WTC11 (cell line): Measurements from ENCODE around the gene SPG11. TPM values are rescaled to one million over a fixed set of nuclear protein-coding genes. Genes with fewer than 3 reads are reported as not detected.

Experiments
- ATAC-seq: fragments of 200-7000 bp; cut with Tn5 transposase; 2 replicates; pipeline ENCODE4 v1.10.0; 2021; ENCODE audit warnings: mild to moderate bottlenecking, moderate library complexity
- CTCF ChIA-PET: fragments of 300-600 bp; sonication (Branson Sonifier 250); formaldehyde crosslinking; loops from one replicate; lab custom pipeline; 2021; ENCODE audit warnings: antibody characterized with exemption; lab: Charles Lee
- POLR2A ChIA-PET: fragments of 350-600 bp; sonication (Branson Sonifier 250); formaldehyde crosslinking; loops from one replicate; lab custom pipeline; 2021; ENCODE audit warnings: antibody characterized with exemption; lab: Charles Lee
- DNase-seq: peaks from one replicate; pipeline ENCODE4 v3.0.0; 2021; ENCODE audit warnings: low spot score
- H3K27ac Mint-ChIP-seq: 2 replicates; pipeline ENCODE4 v1.8.0; 2021; ENCODE audit warnings: mixed read lengths
- H3K27me3 Mint-ChIP-seq: 2 replicates; pipeline ENCODE4 v1.8.0; 2021; ENCODE audit warnings: low read depth, mild to moderate bottlenecking, moderate library complexity, mixed read lengths
- H3K36me3 Mint-ChIP-seq: 2 replicates; pipeline ENCODE4 v1.8.0; 2021; ENCODE audit warnings: mixed read lengths
- H3K4me1 Mint-ChIP-seq: 2 replicates; pipeline ENCODE4 v1.8.0; 2022; ENCODE audit warnings: mixed read lengths
- H3K4me3 Mint-ChIP-seq: 2 replicates; pipeline ENCODE4 v1.8.0; 2021; ENCODE audit warnings: mild to moderate bottlenecking, moderate library complexity, mixed read lengths
- H3K9me3 Mint-ChIP-seq: 2 replicates; pipeline ENCODE4 v1.8.0; 2021; ENCODE audit warnings: mixed read lengths
- ATF1 ChIP-seq: sonication (generic); formaldehyde crosslinking; IDR thresholded peaks from 2 replicates; pipeline ENCODE4 v1.8.1; 2023; ENCODE audit warnings: mild to moderate bottlenecking, moderate library complexity, missing genetic modification reagents
- ESRRA ChIP-seq: sonication (generic); formaldehyde crosslinking; IDR thresholded peaks from 2 replicates; pipeline ENCODE4 v1.8.1; 2022; ENCODE audit warnings: mild to moderate bottlenecking, missing genetic modification reagents, borderline replicate concordance
- IRF1 ChIP-seq: sonication (generic); formaldehyde crosslinking; IDR thresholded peaks from 2 replicates; pipeline ENCODE4 v1.8.0; 2023; ENCODE audit warnings: missing genetic modification reagents
- JUN ChIP-seq: sonication (generic); formaldehyde crosslinking; IDR thresholded peaks from 2 replicates; pipeline ENCODE4 v1.8.0; 2023; ENCODE audit warnings: mild to moderate bottlenecking, missing genetic modification reagents
- MAX ChIP-seq: sonication (generic); formaldehyde crosslinking; IDR thresholded peaks from 2 replicates; pipeline ENCODE4 v1.8.0; 2022; ENCODE audit warnings: mild to moderate bottlenecking, missing genetic modification reagents
- MYBL2 ChIP-seq: sonication (generic); formaldehyde crosslinking; IDR thresholded peaks from 2 replicates; pipeline ENCODE4 v1.8.1; 2023; ENCODE audit warnings: mild to moderate bottlenecking, moderate library complexity, missing genetic modification reagents
- NFATC4 ChIP-seq: fragments of 250-450 bp; sonication (Bioruptor Pico); IDR thresholded peaks from 2 replicates; pipeline ENCODE4 v1.9.0; 2021; ENCODE audit warnings: mild to moderate bottlenecking
- NR2C2 ChIP-seq: sonication (generic); formaldehyde crosslinking; IDR thresholded peaks from 2 replicates; pipeline ENCODE4 v1.8.0; 2022; ENCODE audit warnings: mild to moderate bottlenecking, missing genetic modification reagents
- RORB ChIP-seq: fragments of 250-450 bp; sonication (Bioruptor Pico); IDR thresholded peaks from 2 replicates; pipeline ENCODE4 v1.9.0; 2021; ENCODE audit warnings: mild to moderate bottlenecking
- SMAD4 ChIP-seq: sonication (generic); formaldehyde crosslinking; IDR thresholded peaks from 2 replicates; pipeline ENCODE4 v1.8.0; 2022; ENCODE audit warnings: mild to moderate bottlenecking, missing genetic modification reagents
- ZBTB43 ChIP-seq: sonication (generic); formaldehyde crosslinking; IDR thresholded peaks from 2 replicates; pipeline ENCODE4 v1.8.1; 2023; ENCODE audit warnings: mild to moderate bottlenecking, missing genetic modification reagents
- ZNF263 ChIP-seq: sonication (generic); formaldehyde crosslinking; IDR thresholded peaks from 2 replicates; pipeline ENCODE4 v1.8.1; 2022; ENCODE audit warnings: low read depth, mild to moderate bottlenecking, moderate library complexity, missing genetic modification reagents
- ZNF281 ChIP-seq: sonication (generic); formaldehyde crosslinking; IDR thresholded peaks from 2 replicates; pipeline ENCODE4 v1.8.0; 2023; ENCODE audit warnings: mild to moderate bottlenecking, missing genetic modification reagents
- ZNF396 ChIP-seq: fragments of 250-450 bp; sonication (Bioruptor Pico); IDR thresholded peaks from 2 replicates; pipeline ENCODE4 v1.8.0; 2021; ENCODE audit warnings: mild to moderate bottlenecking, moderate library complexity, borderline replicate concordance
- ZNF416 ChIP-seq: fragments of 250-450 bp; sonication (Bioruptor Pico); IDR thresholded peaks from 2 replicates; pipeline ENCODE4 v1.9.0; 2021; ENCODE audit warnings: mild to moderate bottlenecking, inconsistent platforms
- ZNF512 ChIP-seq: sonication (generic); formaldehyde crosslinking; IDR thresholded peaks from 2 replicates; pipeline ENCODE4 v1.8.1; 2022; ENCODE audit warnings: missing genetic modification reagents, borderline replicate concordance
- total RNA-seq: library from RNA; stranded (reverse); gene quantifications from 3 replicates; pipeline ENCODE4 v1.2.3, GENCODE V29; 2021
- TF ChIP-seq, protein P1 (sequence below): sonication (generic); formaldehyde crosslinking; IDR thresholded peaks from 2 replicates; pipeline ENCODE4 v1.8.0; 2022; ENCODE audit warnings: mild to moderate bottlenecking, missing genetic modification reagents
- TF ChIP-seq, protein P2 (sequence below): sonication (generic); formaldehyde crosslinking; IDR thresholded peaks from 2 replicates; pipeline ENCODE4 v1.8.1; 2023; ENCODE audit warnings: mild to moderate bottlenecking, missing genetic modification reagents, moderate library complexity
- TF ChIP-seq, protein P3 (sequence below): sonication (generic); formaldehyde crosslinking; IDR thresholded peaks from 2 replicates; pipeline ENCODE4 v1.8.0; 2022; ENCODE audit warnings: missing genetic modification reagents

The SPG11 gene
- total RNA-seq, 1 experiment from 2014 or later = 46.4 TPM

DNA sequence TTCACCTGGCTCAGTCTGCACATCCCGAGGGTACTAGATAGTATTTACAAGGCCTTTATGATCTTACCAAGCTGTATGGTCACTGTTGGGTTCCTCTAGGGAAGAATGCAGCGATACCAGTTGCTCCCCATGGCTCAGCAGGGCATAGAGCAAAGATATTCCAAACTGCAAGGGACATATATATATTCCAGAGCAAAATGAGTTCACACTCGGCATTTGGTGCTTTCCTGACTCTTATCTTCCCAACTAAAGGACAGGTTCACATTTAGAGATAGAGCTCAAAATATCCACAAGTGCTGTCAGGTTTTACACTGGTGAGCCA is 3.5 kb upstream of the SPG11 start (continued):
- TF ChIP-seq ZBTB43 (CRISPR knock-in tag) (no peak), ZNF263 (CRISPR knock-in tag) (no peak), MYBL2 (CRISPR knock-in tag) (no peak), RORB (CRISPR knock-in tag) (no peak), NFATC4 (CRISPR knock-in tag) (no peak)
- TF ChIP-seq, all 79 proteins: peak for 0

DNA sequence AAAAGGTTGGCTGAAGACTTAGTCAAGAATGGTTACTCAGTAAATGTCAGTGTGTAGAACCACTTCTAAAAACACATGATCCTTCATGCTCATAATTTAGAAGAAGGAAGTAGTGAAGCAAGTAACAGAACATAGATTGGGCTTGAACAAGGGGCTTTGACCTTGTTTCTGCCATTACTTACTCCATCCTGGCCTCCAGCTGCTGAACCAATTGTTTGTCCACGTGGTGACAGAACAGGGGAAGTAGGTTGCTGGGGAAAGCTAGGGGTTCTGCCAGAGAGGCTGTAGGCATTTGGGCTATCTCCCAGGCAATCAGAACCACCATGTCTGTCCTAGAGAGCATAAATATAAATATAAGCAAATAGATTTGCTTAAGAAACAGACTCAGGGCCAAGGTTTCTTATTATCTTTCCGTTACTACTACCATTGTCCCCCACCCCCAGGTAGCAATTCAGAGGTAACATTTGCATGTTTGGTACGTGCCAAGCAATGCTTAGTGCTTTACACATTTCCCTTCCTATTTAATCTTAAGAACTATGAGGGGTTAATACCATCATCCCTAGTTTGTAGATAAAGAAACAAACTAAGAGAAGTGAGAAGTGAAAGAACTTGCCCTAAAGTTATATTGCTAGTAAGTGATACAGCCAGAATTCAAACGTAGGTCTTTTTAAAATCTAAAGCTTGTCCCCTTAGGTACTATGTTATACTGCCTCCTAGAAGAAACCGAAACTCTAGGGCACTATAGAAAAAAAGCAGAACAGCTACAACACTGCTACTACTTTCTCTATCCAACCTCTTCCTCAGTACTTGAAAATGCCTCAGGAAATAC is 3.0 kb upstream of the SPG11 start:
- no peak for DNase-seq
- POLR2A ChIA-PET = no interaction called here
- no peaks in the 10 kb centered on the region for H3K27me3 Mint-ChIP-seq
- peaks cover 16% of the 10 kb centered on the region for H3K4me1 Mint-ChIP-seq
- H3K4me3 Mint-ChIP-seq = no peak overlapping the region
- no peak for ATAC-seq
- no peaks in the 10 kb centered on the region for H3K36me3 Mint-ChIP-seq
- H3K9me3 Mint-ChIP-seq = no peaks in the 10 kb centered on the region
- TF ChIP-seq ZNF396 (CRISPR knock-in tag) (no peak), ATF1 (CRISPR knock-in tag) (no peak), JUN (no peak), IRF1 (no peak), MAX (no peak), ZNF281 (no peak), ZNF512 (CRISPR knock-in tag) (no peak), SMAD4 (CRISPR knock-in tag) (no peak), NR2C2 (no peak), ESRRA (CRISPR knock-in tag) (no peak), ZNF416 (no peak), NFATC4 (CRISPR knock-in tag) (no peak)
- TF ChIP-seq, protein P1, sequence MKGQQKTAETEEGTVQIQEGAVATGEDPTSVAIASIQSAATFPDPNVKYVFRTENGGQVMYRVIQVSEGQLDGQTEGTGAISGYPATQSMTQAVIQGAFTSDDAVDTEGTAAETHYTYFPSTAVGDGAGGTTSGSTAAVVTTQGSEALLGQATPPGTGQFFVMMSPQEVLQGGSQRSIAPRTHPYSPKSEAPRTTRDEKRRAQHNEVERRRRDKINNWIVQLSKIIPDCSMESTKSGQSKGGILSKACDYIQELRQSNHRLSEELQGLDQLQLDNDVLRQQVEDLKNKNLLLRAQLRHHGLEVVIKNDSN = no peak
- TF ChIP-seq, protein P2, sequence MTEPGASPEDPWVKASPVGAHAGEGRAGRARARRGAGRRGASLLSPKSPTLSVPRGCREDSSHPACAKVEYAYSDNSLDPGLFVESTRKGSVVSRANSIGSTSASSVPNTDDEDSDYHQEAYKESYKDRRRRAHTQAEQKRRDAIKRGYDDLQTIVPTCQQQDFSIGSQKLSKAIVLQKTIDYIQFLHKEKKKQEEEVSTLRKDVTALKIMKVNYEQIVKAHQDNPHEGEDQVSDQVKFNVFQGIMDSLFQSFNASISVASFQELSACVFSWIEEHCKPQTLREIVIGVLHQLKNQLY = no peak
- TF ChIP-seq, protein P3, sequence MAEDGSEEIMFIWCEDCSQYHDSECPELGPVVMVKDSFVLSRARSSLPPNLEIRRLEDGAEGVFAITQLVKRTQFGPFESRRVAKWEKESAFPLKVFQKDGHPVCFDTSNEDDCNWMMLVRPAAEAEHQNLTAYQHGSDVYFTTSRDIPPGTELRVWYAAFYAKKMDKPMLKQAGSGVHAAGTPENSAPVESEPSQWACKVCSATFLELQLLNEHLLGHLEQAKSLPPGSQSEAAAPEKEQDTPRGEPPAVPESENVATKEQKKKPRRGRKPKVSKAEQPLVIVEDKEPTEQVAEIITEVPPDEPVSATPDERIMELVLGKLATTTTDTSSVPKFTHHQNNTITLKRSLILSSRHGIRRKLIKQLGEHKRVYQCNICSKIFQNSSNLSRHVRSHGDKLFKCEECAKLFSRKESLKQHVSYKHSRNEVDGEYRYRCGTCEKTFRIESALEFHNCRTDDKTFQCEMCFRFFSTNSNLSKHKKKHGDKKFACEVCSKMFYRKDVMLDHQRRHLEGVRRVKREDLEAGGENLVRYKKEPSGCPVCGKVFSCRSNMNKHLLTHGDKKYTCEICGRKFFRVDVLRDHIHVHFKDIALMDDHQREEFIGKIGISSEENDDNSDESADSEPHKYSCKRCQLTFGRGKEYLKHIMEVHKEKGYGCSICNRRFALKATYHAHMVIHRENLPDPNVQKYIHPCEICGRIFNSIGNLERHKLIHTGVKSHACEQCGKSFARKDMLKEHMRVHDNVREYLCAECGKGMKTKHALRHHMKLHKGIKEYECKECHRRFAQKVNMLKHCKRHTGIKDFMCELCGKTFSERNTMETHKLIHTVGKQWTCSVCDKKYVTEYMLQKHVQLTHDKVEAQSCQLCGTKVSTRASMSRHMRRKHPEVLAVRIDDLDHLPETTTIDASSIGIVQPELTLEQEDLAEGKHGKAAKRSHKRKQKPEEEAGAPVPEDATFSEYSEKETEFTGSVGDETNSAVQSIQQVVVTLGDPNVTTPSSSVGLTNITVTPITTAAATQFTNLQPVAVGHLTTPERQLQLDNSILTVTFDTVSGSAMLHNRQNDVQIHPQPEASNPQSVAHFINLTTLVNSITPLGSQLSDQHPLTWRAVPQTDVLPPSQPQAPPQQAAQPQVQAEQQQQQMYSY = no peak
- CTCF ChIA-PET = interaction anchor here (1.0 to 1.5 kb wide), 4 partner anchors 17 to 72 kb away, joined by 3 to 8 read pairs (median 4); partner anchors contain the start of genes B2M, PATL2 and TRIM69
- H3K27ac Mint-ChIP-seq = no peak overlapping the region
